Right cardiac atrium (tissue), 5 donors: ENCODE measurements around the gene AQP6. TPM values are rescaled to one million over a fixed set of nuclear protein-coding genes. Genes with fewer than 3 reads are reported as not detected.

ENCODE experiments used
- ATAC-seq, 2 donors: fragments of 200-7000 bp; cut with Tn5 transposase; one replicate each; pipeline versions ENCODE4 v1.8.0 to v1.9.1; 2020; ENCODE audit warnings: moderate library complexity in 2 of 2, mild to moderate bottlenecking in 1 of 2
- DNase-seq, 3 donors: peaks; one replicate each; pipeline ENCODE4 v3.0.0-alpha.2; 2020
- H3K27ac ChIP-seq: one replicate; pipeline ENCODE4 v1.5.1; 2013; ENCODE audit warnings: mild to moderate bottlenecking, low read length, control low read depth, moderate library complexity
- H3K27me3 ChIP-seq: one replicate; pipeline ENCODE4 v1.6.1; 2013; ENCODE audit not compliant: control insufficient read depth, insufficient read depth
- H3K4me1 ChIP-seq: one replicate; pipeline ENCODE4 v1.6.1; 2013; ENCODE audit warnings: low read length; ENCODE audit not compliant: control insufficient read depth, insufficient read depth
- H3K4me3 ChIP-seq: one replicate; pipeline ENCODE4 v1.5.1; 2013; ENCODE audit warnings: low read length, control low read depth
- H3K9me3 ChIP-seq: one replicate; pipeline ENCODE4 v1.6.1; 2013; ENCODE audit warnings: low read length; ENCODE audit not compliant: control insufficient read depth
- WGBS: extraction: QIAGEN DNeasy Blood & Tissue Kit; methylation state at CpG from one replicate; pipeline ENCODE4 v1.1.7; 2013; 5-methylcytosine and 5-hydroxymethylcytosine counted together
- intact Hi-C, 4 donors: fragments of 100-400 bp; cut with DNase I; formaldehyde crosslinking; loops; one replicate each; pipeline versions ENCODE4 v1.11.0 to v1.14.0; 2022 to 2023
- polyA plus RNA-seq: library from polyadenylated mRNA; stranded (reverse); fragments of 200-250 nt; gene quantifications from one replicate; pipeline ENCODE4 v1.2.3, GENCODE V29; 2013
- total RNA-seq, 4 donors: library from RNA; stranded (reverse); fragmentation: NEBNext Ultra II Directional; extraction: Animal tissue kit (Norgen Biotek cat#: 25700); gene quantifications; one replicate each; pipeline ENCODE4 v1.2.1, GENCODE V29; 2021
- donor health status: healthy with polysubstance abuse.
- donor health status: DM: no; HTN: yes; CAD: no.
- donor health status: DM: no; HTN: no; CAD: no.
- donor health status: DM: no; HTN: yes; CAD: no; lungs with severe emphysema.
- donor health status: DM: yes; HTN: yes; CAD: no.

AQP6 gene
- total and polyA plus RNA-seq, 5 donors: 0.15 to 0.32 (median 0.21) TPM; not detected in 1

DNA sequence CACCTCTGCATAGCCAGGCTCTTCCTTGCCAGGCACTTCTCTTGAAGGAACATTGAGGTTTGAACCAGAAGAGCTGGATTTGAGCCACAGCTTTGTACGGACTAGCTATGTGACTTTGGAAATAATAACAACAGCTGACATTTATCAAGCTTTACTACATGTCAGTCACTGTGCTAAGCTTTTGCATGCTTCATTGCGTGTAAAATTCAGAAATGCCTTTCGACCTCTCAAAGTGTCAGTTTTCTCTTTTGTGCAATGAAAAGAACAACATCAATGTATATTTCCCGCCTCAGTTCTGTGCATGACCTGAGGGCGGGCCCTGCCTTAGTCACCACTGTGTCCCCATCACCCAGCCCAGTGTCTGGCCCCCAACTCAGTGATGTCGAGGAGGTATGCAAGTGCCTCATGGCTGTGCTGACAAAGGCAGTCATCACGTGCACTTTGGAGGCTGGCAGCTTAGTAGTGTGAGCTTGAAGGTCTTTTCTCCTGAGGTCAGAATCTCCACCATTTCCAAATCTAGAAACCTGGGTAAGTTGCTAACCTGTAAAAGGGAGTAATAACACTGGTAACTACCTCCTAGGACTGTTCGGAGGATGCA, 40.1 kb upstream of the AQP6 start:
- no peak for ATAC-seq
- Histone ChIP-seq H3K4me1 (peaks cover 5% of the 10 kb centered on the region), H3K4me3 (no peak overlapping the region), H3K27me3 (no peaks in the 10 kb centered on the region), H3K27ac (no peak overlapping the region), H3K9me3 (no peaks in the 10 kb centered on the region)
- no peak for DNase-seq
- 70% methylated on average over 8 of the region's 8 CpGs for WGBS
- intact Hi-C loops: no loop called here

DNA sequence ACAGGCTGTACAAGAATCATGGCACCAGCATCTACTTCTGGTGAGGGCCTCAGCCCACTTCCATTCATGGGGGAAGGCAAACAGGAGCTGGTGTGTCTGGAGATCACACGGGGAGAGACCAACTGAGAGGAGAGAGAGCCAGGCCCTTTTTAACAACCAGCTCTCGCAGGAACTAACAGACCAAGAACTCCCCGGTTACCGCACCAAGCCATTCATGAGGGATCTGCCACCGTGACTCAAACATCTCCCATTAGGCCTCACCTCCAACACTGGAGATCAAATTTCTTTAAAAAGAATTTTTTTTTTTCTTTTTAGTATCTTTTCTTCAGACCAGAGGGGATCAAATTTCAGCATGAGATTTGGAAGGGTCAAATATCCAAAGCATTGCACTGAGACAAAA, 39.0 kb upstream of the AQP6 start:
- intact Hi-C loops: no loop called here
- Histone ChIP-seq H3K4me3 (no peak overlapping the region), H3K4me1 (peaks cover 5% of the 10 kb centered on the region), H3K27ac (no peak overlapping the region), H3K9me3 (no peaks in the 10 kb centered on the region), H3K27me3 (no peaks in the 10 kb centered on the region)
- 67% methylated on average over 5 of the region's 5 CpGs for WGBS
- ATAC-seq (no peak), DNase-seq (no peak)

- H3K27ac ChIP-seq: no peak overlapping the region
- no peak overlapping the region for H3K4me3 ChIP-seq
- no peaks in the 10 kb centered on the region for H3K27me3 ChIP-seq
- WGBS: 85% methylated on average over 3 of the region's 3 CpGs
- no peaks in the 10 kb centered on the region for H3K9me3 ChIP-seq
- H3K4me1 ChIP-seq: peaks cover 5% of the 10 kb centered on the region
- no peak for ATAC-seq
- intact Hi-C loops: no loop called here
- no peak for DNase-seq
Observed at GRCh38 chr12:49934505-49934904, 38.2 kb upstream of the AQP6 start.

DNA sequence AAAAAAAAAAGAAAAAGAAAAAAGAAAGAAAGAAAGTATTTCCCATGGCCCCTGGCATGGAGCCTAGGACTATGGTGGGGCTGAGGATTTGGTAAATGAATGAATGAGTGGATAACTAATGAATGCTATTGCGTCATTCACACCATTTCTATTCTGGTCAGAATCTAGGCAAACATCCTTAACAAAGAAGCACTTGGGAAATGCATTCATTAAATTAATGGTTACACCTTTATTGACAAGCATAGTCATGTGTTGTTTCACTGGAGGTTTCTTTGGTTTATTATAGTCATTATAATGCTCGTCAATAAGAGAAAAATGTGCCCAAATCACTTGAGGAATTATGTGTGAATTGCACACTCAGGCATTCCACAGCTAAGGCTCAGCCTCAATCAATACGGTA, 35.8 kb upstream of the AQP6 start:
- no peaks in the 10 kb centered on the region for H3K9me3 ChIP-seq
- WGBS: 85% methylated on average over 3 of the region's 3 CpGs
- DNase-seq: no peak
- intact Hi-C loops: no loop called here
- no peak overlapping the region for H3K4me3 ChIP-seq
- peaks cover 5% of the 10 kb centered on the region for H3K4me1 ChIP-seq
- ATAC-seq: no peak
- H3K27me3 ChIP-seq: no peaks in the 10 kb centered on the region
- H3K27ac ChIP-seq: no peak overlapping the region

GRCh38 chr12:49937639-49938300, 35.0 kb upstream of the AQP6 start:
- no peak for DNase-seq
- intact Hi-C loops: no loop called here
- no peak for ATAC-seq
- no peaks in the 10 kb centered on the region for H3K9me3 ChIP-seq
- H3K27me3 ChIP-seq: no peaks in the 10 kb centered on the region
- H3K27ac ChIP-seq: no peak overlapping the region
- H3K4me3 ChIP-seq: no peak overlapping the region
- peaks cover 4% of the 10 kb centered on the region for H3K4me1 ChIP-seq
- WGBS: 82% methylated on average over 8 of the region's 8 CpGs

DNA sequence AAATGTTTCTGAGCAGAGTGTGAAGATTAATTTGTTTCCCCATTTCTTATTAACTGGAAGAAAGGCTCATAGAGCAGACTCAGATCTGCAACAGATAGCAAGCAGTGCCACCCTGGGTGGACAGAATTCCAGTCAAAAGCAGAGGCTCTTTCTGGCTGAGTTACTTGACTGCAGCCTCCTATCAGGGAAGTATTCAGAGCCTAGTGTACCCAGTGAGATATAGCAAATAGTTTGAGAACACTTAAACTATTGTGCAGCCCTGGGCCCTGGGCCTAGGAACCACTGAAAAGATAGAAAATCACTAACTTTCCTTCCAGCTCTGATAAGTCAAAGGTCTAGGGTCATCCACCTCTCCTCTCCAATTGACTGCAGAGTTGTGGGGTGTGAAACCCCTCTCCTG, 33.4 kb upstream of the AQP6 start:
- DNase-seq: no peak
- H3K27ac ChIP-seq: no peak overlapping the region
- H3K27me3 ChIP-seq: no peaks in the 10 kb centered on the region
- intact Hi-C loops: no loop called here
- peak; percentile 33 to 52 for ATAC-seq
- H3K4me1 ChIP-seq: peaks cover 3% of the 10 kb centered on the region
- no peaks in the 10 kb centered on the region for H3K9me3 ChIP-seq
- H3K4me3 ChIP-seq: no peak overlapping the region

GRCh38 chr12:49939707-49940106, 33.0 kb upstream of the AQP6 start:
- Histone ChIP-seq H3K9me3 (no peaks in the 10 kb centered on the region), H3K27ac (peak overlapping the region; percentile 15), H3K4me1 (peaks cover 3% of the 10 kb centered on the region), H3K4me3 (no peak overlapping the region), H3K27me3 (no peaks in the 10 kb centered on the region)
- no peak for DNase-seq
- ATAC-seq: peak; percentile 15 to 45
- intact Hi-C loops: loop anchor here in 3 of 4 donors (5.0 to 10.0 kb wide), 3 partner anchors 67 to 75 kb away; no protein-coding TSS in a partner anchor
- 94% methylated on average over 1 of the region's 1 CpG for WGBS

- no peak for DNase-seq
- no peaks in the 10 kb centered on the region for H3K9me3 ChIP-seq
- 84% methylated on average over 13 of the region's 13 CpGs for WGBS
- H3K4me3 ChIP-seq: no peak overlapping the region
- no peak overlapping the region for H3K27ac ChIP-seq
- intact Hi-C loops: loop anchor here in 3 of 4 donors (5.0 to 10.0 kb wide), 3 partner anchors 70 to 77 kb away; no protein-coding TSS in a partner anchor
- ATAC-seq: no peak
- no peaks in the 10 kb centered on the region for H3K27me3 ChIP-seq
- H3K4me1 ChIP-seq: peaks cover 3% of the 10 kb centered on the region
Observed at GRCh38 chr12:49941556-49942511, 30.9 kb upstream of the AQP6 start.

GRCh38 chr12:49942512-49942893, 30.2 kb upstream of the AQP6 start:
- intact Hi-C loops: loop anchor here in 3 of 4 donors (5.0 to 10.0 kb wide), 3 partner anchors 70 to 78 kb away; no protein-coding TSS in a partner anchor
- WGBS: 89% methylated on average over 3 of the region's 3 CpGs
- no peaks in the 10 kb centered on the region for H3K9me3 ChIP-seq
- H3K27me3 ChIP-seq: no peaks in the 10 kb centered on the region
- DNase-seq: no peak
- no peak for ATAC-seq
- no peak overlapping the region for H3K27ac ChIP-seq
- no peak overlapping the region for H3K4me3 ChIP-seq
- H3K4me1 ChIP-seq: peaks cover 3% of the 10 kb centered on the region

DNA sequence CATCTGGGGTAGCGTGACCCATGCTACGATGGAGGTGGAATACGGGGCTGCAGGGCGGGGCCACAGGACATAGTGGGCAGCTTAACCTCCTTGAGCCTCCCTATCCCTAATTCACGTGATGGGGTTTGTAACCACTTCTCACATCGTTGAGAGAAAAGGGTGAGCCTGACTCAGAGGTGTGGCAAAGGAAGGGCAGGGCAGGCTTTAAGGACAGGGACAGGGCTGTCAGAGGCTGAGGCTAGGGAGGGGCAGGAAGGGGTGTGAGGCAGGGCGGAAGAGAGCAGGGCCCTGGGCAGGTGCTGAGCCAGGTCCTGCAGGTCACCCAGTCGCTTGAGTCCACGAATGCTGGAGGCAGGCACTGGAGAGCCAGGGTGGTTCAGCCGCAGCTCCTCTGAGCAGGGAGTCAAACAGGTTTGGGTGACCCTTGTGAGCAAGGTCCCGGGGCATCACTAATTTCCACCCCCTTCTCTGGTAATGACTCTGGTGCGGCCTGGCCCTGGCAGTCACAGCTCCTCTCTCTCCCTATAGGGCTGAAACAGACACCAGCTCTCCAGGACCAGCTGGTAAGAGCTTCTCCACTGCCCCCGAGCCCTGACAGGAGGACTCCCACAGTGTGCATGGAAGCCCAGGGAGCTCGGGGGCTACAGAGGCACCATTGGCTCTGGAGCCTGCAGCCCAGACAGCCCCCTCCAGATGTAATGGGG, 29.7 kb upstream of the AQP6 start:
- no peak overlapping the region for H3K27ac ChIP-seq
- H3K27me3 ChIP-seq: no peaks in the 10 kb centered on the region
- no peak overlapping the region for H3K4me3 ChIP-seq
- 81% methylated on average over 14 of the region's 14 CpGs for WGBS
- no peaks in the 10 kb centered on the region for H3K9me3 ChIP-seq
- ATAC-seq: no peak
- no peak for DNase-seq
- intact Hi-C loops: loop anchor here in 3 of 4 donors (5.0 to 10.0 kb wide), 3 partner anchors 71 to 78 kb away; no protein-coding TSS in a partner anchor
- H3K4me1 ChIP-seq: peaks cover 3% of the 10 kb centered on the region
